Right cardiac atrium (tissue), 5 donors: ENCODE measurements around the gene CLEC7A. TPM values are rescaled to one million over a fixed set of nuclear protein-coding genes. Genes with fewer than 3 reads are reported as not detected.

Source experiments
- ATAC-seq, 2 donors: fragments of 200-7000 bp; cut with Tn5 transposase; one replicate each; pipeline versions ENCODE4 v1.8.0 to v1.9.1; 2020; ENCODE audit warnings: moderate library complexity in 2 of 2, mild to moderate bottlenecking in 1 of 2
- DNase-seq, 3 donors: peaks; one replicate each; pipeline ENCODE4 v3.0.0-alpha.2; 2020
- H3K27ac ChIP-seq: one replicate; pipeline ENCODE4 v1.5.1; 2013; ENCODE audit warnings: mild to moderate bottlenecking, low read length, control low read depth, moderate library complexity
- H3K27me3 ChIP-seq: one replicate; pipeline ENCODE4 v1.6.1; 2013; ENCODE audit not compliant: control insufficient read depth, insufficient read depth
- H3K4me1 ChIP-seq: one replicate; pipeline ENCODE4 v1.6.1; 2013; ENCODE audit warnings: low read length; ENCODE audit not compliant: control insufficient read depth, insufficient read depth
- H3K4me3 ChIP-seq: one replicate; pipeline ENCODE4 v1.5.1; 2013; ENCODE audit warnings: low read length, control low read depth
- H3K9me3 ChIP-seq: one replicate; pipeline ENCODE4 v1.6.1; 2013; ENCODE audit warnings: low read length; ENCODE audit not compliant: control insufficient read depth
- WGBS: extraction: QIAGEN DNeasy Blood & Tissue Kit; methylation state at CpG from one replicate; pipeline ENCODE4 v1.1.7; 2013; 5-methylcytosine and 5-hydroxymethylcytosine counted together
- intact Hi-C, 4 donors: fragments of 100-400 bp; cut with DNase I; formaldehyde crosslinking; loops; one replicate each; pipeline versions ENCODE4 v1.11.0 to v1.14.0; 2022 to 2023
- polyA plus RNA-seq: library from polyadenylated mRNA; stranded (reverse); fragments of 200-250 nt; gene quantifications from one replicate; pipeline ENCODE4 v1.2.3, GENCODE V29; 2013
- total RNA-seq, 4 donors: library from RNA; stranded (reverse); fragmentation: NEBNext Ultra II Directional; extraction: Animal tissue kit (Norgen Biotek cat#: 25700); gene quantifications; one replicate each; pipeline ENCODE4 v1.2.1, GENCODE V29; 2021
- donor health status: healthy with polysubstance abuse.
- donor health status: DM: no; HTN: yes; CAD: no.
- donor health status: DM: no; HTN: no; CAD: no.
- donor health status: DM: no; HTN: yes; CAD: no; lungs with severe emphysema.
- donor health status: DM: yes; HTN: yes; CAD: no.

The CLEC7A gene
- total and polyA plus RNA-seq, 5 donors: 2.4 to 14.9 (median 10.0) TPM

GRCh38 chr12:10163084-10163483 lies 33.1 kb upstream of the CLEC7A start:
- DNase-seq (no peak), ATAC-seq (no peak)
- intact Hi-C loops: no loop called here
- no peak overlapping the region for H3K4me3 ChIP-seq
- WGBS: 71% methylated on average over 3 of the region's 3 CpGs
- H3K27ac ChIP-seq: no peak overlapping the region
- H3K9me3 ChIP-seq: no peaks in the 10 kb centered on the region
- no peaks in the 10 kb centered on the region for H3K4me1 ChIP-seq
- no peaks in the 10 kb centered on the region for H3K27me3 ChIP-seq

GRCh38 chr12:10160617-10161385 lies 30.8 kb upstream of the CLEC7A start:
- intact Hi-C loops: no loop called here
- Histone ChIP-seq H3K4me3 (no peak overlapping the region), H3K9me3 (no peaks in the 10 kb centered on the region), H3K4me1 (no peaks in the 10 kb centered on the region), H3K27ac (no peak overlapping the region), H3K27me3 (no peaks in the 10 kb centered on the region)
- 51% methylated on average over 7 of the region's 7 CpGs for WGBS
- ATAC-seq (peak in 1 of 2 donors; percentile 16), DNase-seq (no peak)

GRCh38 chr12:10159280-10159679 lies 29.3 kb upstream of the CLEC7A start:
- ATAC-seq: no peak
- Histone ChIP-seq H3K27ac (no peak overlapping the region), H3K9me3 (no peaks in the 10 kb centered on the region), H3K4me1 (no peaks in the 10 kb centered on the region), H3K4me3 (no peak overlapping the region), H3K27me3 (no peaks in the 10 kb centered on the region)
- no peak for DNase-seq
- intact Hi-C loops: loop anchor here in 2 of 4 donors (5.0 to 10.0 kb wide), 2 partner anchors 33 to 56 kb away; partner anchors contain the start of gene GABARAPL1 (in 1 of the 2)
- 47% methylated on average over 3 of the region's 3 CpGs for WGBS

DNA sequence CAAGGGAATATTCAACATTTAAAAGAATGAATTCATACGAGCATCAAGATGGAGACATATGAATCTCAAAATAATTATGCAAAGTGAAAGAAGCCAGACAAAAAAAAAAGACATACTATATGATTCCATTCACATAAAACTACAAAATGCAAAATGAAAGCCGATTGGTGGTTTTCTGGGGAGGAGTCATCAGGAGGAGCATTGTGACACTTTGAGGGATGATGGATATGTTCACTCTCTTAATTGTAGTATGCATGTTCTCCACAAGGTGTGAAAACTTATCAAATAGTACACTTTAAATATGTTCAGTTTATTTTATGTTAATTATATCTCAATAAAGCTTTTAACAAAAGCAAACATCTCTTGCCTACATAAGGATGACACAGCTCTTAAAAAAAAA lies 28.4 kb upstream of the CLEC7A start:
- ATAC-seq (no peak), DNase-seq (no peak)
- Histone ChIP-seq H3K27ac (no peak overlapping the region), H3K27me3 (no peaks in the 10 kb centered on the region), H3K9me3 (no peaks in the 10 kb centered on the region), H3K4me3 (no peak overlapping the region), H3K4me1 (peaks cover 5% of the 10 kb centered on the region)
- 89% methylated on average over 2 of the region's 2 CpGs for WGBS
- intact Hi-C loops: loop anchor here in 2 of 4 donors (5.0 to 10.0 kb wide), 2 partner anchors 34 to 56 kb away; partner anchors contain the start of gene GABARAPL1 (in 1 of the 2)

GRCh38 chr12:10155966-10156365 lies 26.0 kb upstream of the CLEC7A start:
- no peak for DNase-seq
- Histone ChIP-seq H3K4me1 (peaks cover 5% of the 10 kb centered on the region), H3K4me3 (no peak overlapping the region), H3K27ac (no peak overlapping the region), H3K9me3 (no peaks in the 10 kb centered on the region), H3K27me3 (no peaks in the 10 kb centered on the region)
- 66% methylated on average over 3 of the region's 3 CpGs for WGBS
- intact Hi-C loops: loop anchor here in 2 of 4 donors (5.0 to 10.0 kb wide), 2 partner anchors 36 to 59 kb away; partner anchors contain the start of gene GABARAPL1 (in 1 of the 2)
- no peak for ATAC-seq

DNA sequence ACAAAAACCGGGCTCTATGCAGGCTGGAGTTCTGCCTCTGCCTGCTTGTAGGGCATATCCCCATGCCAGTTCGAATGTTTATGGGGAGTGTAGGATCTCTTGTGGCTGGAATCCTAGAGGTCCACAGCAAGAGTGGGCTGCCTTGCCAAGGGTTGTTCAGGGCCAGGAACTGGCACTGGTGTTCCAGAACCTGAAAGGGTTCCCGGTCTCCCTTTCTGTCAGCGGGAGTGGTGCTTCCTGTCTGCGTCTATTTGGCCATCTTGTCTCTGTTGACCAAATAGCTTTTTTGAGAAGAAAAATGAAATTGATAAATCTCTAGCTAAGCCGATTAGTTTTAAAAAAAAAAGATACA lies 24.1 kb upstream of the CLEC7A start:
- DNase-seq (no peak), ATAC-seq (peak; percentile 34 to 39)
- H3K9me3 ChIP-seq: no peaks in the 10 kb centered on the region
- 52% methylated on average over 6 of the region's 6 CpGs for WGBS
- peaks cover 5% of the 10 kb centered on the region for H3K4me1 ChIP-seq
- peak overlapping the region; percentile 45 for H3K4me3 ChIP-seq
- peak overlapping the region; percentile 78 for H3K27ac ChIP-seq
- intact Hi-C loops: loop anchor here in 1 of 4 donors (10.0 kb wide), 1 partner anchor 61 kb away; the partner anchor contains the start of gene GABARAPL1
- H3K27me3 ChIP-seq: no peaks in the 10 kb centered on the region

DNA sequence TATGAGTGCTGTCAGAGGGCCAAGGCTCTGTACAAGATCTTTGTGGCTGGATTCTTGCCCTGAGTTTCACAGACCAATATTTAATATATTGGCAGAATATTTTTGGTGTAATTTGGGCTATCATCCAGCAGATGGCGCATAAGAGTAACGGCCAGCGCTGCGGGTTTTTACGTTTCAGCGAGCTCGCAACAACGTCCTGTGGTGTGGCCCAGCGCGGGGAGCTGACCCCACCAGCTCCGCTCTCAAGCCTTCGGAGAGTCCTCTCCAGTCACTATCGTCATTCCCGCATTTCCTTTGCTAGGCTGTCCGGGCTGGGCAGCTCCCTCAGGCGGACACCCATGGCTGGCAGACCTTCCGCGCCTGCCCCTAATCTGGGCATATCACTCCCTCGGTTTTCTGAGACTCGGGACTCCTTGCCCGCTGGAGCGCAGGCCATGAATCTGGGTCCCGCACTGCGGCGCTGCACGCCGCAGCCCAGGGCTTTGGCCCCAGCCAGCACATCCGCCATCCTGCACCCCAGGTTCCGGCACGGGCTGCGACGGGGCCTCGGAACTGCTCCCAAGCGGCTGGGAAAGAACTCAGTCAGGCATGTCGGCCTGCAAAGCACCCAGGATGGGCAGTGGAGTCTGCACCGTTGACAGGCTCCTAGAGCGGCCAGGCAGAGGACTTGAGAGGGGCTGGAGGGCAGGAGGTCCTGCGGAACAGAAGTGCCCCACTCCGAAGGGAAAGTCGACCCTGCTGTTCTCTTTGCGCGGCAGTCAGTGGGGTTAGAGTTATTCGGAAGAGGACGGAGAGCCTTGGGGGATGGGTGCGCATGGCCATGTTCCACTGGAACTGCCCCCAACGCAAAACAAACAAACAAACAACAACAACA lies 23.5 kb upstream of the CLEC7A start:
- intact Hi-C loops: loop anchor here in 2 of 4 donors (2.0 to 10.0 kb wide), 2 partner anchors 37 to 61 kb away; partner anchors contain the start of gene GABARAPL1 (in 1 of the 2)
- H3K27me3 ChIP-seq: no peaks in the 10 kb centered on the region
- DNase-seq (peak; percentile 70 to 86 (median 86)), ATAC-seq (peak; percentile 96)
- peak overlapping the region; percentile 45 for H3K4me3 ChIP-seq
- WGBS: 2% methylated on average over 46 of the region's 46 CpGs
- H3K27ac ChIP-seq: peak overlapping the region; percentile 78
- no peaks in the 10 kb centered on the region for H3K9me3 ChIP-seq
- peaks cover 5% of the 10 kb centered on the region for H3K4me1 ChIP-seq

- H3K4me1 ChIP-seq: peaks cover 5% of the 10 kb centered on the region
- DNase-seq: no peak
- no peak overlapping the region for H3K27ac ChIP-seq
- no peaks in the 10 kb centered on the region for H3K9me3 ChIP-seq
- H3K4me3 ChIP-seq: no peak overlapping the region
- no peak for ATAC-seq
- no peaks in the 10 kb centered on the region for H3K27me3 ChIP-seq
- WGBS: 67% methylated on average over 2 of the region's 2 CpGs
- intact Hi-C loops: loop anchor here in 2 of 4 donors (2.0 to 10.0 kb wide), 2 partner anchors 39 to 63 kb away; partner anchors contain the start of gene GABARAPL1 (in 1 of the 2)
Measured at GRCh38 chr12:10151621-10152020, 21.6 kb upstream of the CLEC7A start.

DNA sequence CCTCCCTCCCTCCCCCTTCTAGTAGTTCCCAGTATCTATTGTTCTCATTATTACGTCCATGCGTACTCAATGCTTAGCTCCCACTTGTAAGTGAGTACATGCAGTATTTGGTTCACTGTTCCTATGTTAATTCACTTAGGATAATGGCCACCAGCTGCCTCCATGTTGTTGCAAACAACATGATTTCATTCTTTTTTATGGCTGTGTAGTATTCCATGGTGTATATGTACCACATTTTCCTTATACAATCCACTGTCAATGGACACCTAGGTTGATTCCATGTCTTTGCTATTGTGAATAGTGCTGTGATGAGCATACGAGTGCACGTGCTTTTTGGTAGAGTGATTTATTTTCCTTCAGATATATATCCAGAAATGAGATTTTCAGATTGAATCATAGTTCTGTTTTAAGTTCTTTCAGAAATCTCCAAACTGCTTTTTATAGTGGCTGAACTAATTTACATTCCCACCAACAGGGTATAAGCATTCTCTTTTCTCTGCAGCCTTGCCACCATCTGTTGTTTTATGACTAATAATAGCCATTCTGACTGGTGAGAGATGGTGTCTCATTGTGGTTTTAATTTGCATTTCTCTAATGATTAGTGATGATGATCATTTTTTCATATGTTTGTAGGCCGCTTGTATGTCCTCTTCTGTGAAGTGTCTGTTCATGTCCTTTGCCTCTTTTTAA lies 17.9 kb upstream of the CLEC7A start:
- Histone ChIP-seq H3K4me3 (no peak overlapping the region), H3K9me3 (no peaks in the 10 kb centered on the region), H3K27ac (no peak overlapping the region), H3K4me1 (no peaks in the 10 kb centered on the region), H3K27me3 (no peaks in the 10 kb centered on the region)
- WGBS: 90% methylated on average over 5 of the region's 5 CpGs
- intact Hi-C loops: loop anchor here in 1 of 4 donors (10.0 kb wide), 1 partner anchor 403 kb away; no protein-coding TSS in a partner anchor
- no peak for ATAC-seq
- no peak for DNase-seq

GRCh38 chr12:10142976-10143589 lies 13.1 kb upstream of the CLEC7A start:
- Histone ChIP-seq H3K4me1 (no peaks in the 10 kb centered on the region), H3K9me3 (no peaks in the 10 kb centered on the region), H3K4me3 (no peak overlapping the region), H3K27ac (no peak overlapping the region), H3K27me3 (no peaks in the 10 kb centered on the region)
- ATAC-seq (peak; percentile 52 to 69), DNase-seq (no peak)
- intact Hi-C loops: loop anchor here in 1 of 4 donors (10.0 kb wide), 1 partner anchor 398 kb away; no protein-coding TSS in a partner anchor
- 0% methylated on average over 1 of the region's 1 CpG for WGBS
